ENCODE results near the gene AADACL4. TPM values are rescaled to one million over a fixed set of nuclear protein-coding genes. Genes with fewer than 3 reads are reported as not detected.

AADACL4 gene
- total and polyA plus RNA-seq, 2 experiments from 2014 or later: not detected

DNA sequence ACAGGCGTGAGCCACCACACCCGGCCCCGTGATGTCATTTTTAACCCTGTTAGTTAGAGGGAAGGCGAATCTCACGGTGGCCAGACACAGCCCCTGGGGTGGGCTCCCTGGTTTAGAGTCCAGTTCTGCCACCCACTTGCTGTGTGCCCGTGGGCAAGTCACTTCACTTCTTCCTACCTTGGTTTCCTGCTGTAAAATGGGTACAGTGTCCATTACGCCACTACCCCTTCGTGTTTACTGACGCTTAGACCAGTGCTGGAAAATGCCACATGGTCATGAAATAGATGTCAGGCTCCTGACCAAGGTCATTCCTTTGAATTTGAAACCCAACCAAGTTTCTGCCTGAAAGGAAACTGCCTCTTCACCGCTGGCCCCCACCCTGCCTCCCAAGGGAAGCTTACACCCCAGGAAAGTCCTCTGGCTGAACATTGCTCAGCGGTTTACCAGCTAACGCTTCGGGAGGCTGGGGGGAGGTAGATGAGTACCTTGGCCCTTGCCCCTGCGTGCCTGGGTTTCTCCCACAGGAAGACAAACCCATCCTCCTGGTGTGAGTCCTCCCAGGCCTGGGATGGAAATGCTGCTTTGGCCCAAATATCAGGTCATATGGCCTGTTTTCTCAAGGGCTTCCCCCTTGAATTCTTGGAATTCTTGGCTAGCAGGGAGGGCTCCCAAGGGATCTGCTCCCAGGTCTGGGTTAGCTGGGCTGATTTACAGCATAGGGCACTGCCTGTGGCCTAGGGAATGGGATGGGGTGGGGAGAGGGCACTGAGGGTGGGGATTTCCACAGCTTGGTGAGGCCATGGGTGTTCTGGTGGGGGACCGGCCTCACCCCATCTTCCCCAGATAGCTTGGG, 7.6 kb upstream of the AADACL4 start:
- Mint-ChIP-seq H3K4me1 (peaks cover 9% of the 10 kb centered on the region; the same call in 2 of the 3 replicates), H3K27ac (no peak overlapping the region), H3K4me3 (no peak overlapping the region), H3K36me3 (ENCODE audit: low read depth) (peaks cover 44% of the 10 kb centered on the region), H3K27me3 (ENCODE audit: insufficient read depth, low read depth, poor library complexity) (peaks cover 11% of the 10 kb centered on the region), H3K9me3 (peaks cover 67% of the 10 kb centered on the region)
- Histone ChIP-seq H3K4me2 (0 out of 2 replicates have a peak overlapping the region, but pooled peaks have one; percentile 6), H3K27ac (ENCODE audit: low read depth) (peak overlapping the region; percentile 51; the same call in 1 of the 2 replicates), H3K79me2 (replicated peaks; ENCODE audit: insufficient read depth) (no peaks in the 10 kb centered on the region), H4K20me1 (replicated peaks; ENCODE audit: insufficient read depth) (no peaks in the 10 kb centered on the region), H3F3A (replicated peaks; ENCODE audit: low read depth) (peaks cover 4% of the 10 kb centered on the region; the same call in 1 of the 2 replicates), H3K4me1 (ENCODE audit: insufficient read depth) (peaks cover 28% of the 10 kb centered on the region), H3K9me2 (ENCODE audit: insufficient read depth) (no peaks in the 10 kb centered on the region), H3K4me3 (no peak overlapping the region), H3K27me3 (ENCODE audit: insufficient read depth) (no peaks in the 10 kb centered on the region), H3K36me3 (ENCODE audit: insufficient read depth) (peaks cover 16% of the 10 kb centered on the region; the same call in 1 of the 2 replicates), H2AFZ (no peak overlapping the region)
- DNase-seq (ENCODE audit: low spot score) (peak; percentile 80), ATAC-seq (peak; percentile 95)
- TF ChIP-seq STAT1 (IDR thresholded peaks at IDR 0.05; ENCODE audit: unreplicated experiment): no peak
- TF ChIP-seq ZNF462 (CRISPR knock-in tag; IDR thresholded peaks at IDR 0.05): no peak
- TF ChIP-seq EZH2 (IDR thresholded peaks at IDR 0.05; ENCODE audit: low read depth, unreplicated experiment): no peak
- no peak for TF ChIP-seq REST (IDR thresholded peaks at IDR 0.05; ENCODE audit: unreplicated experiment)
- TF ChIP-seq EZH2phosphoT487 (IDR thresholded peaks at IDR 0.05; ENCODE audit: unreplicated experiment): no peak
- TF ChIP-seq CREB1 (CRISPR knock-in tag; IDR thresholded peaks at IDR 0.05; ENCODE audit: low read depth): no peak
- TF ChIP-seq JUNB (IDR thresholded peaks at IDR 0.05; ENCODE audit: unreplicated experiment): no peak

Measured in GM23338 (cell line).